SK-N-MC (cell line): ENCODE results near the gene TPP1.
A peak's percentile ranks its signal among the peaks of the same experiment; 100 is the strongest.

Source experiments
- EZH2 ChIP-seq: fragments of 200-600 bp; sonication (generic); IDR thresholded peaks from one replicate; pipeline ENCODE4 v1.6.1; 2017; ENCODE audit warnings: antibody characterized with exemption
- POLR2AphosphoS5 ChIP-seq: IDR thresholded peaks from 2 replicates; pipeline ENCODE4 v1.6.1; 2012; ENCODE audit warnings: mild to moderate bottlenecking, low read depth, low read length, borderline replicate concordance

DNA sequence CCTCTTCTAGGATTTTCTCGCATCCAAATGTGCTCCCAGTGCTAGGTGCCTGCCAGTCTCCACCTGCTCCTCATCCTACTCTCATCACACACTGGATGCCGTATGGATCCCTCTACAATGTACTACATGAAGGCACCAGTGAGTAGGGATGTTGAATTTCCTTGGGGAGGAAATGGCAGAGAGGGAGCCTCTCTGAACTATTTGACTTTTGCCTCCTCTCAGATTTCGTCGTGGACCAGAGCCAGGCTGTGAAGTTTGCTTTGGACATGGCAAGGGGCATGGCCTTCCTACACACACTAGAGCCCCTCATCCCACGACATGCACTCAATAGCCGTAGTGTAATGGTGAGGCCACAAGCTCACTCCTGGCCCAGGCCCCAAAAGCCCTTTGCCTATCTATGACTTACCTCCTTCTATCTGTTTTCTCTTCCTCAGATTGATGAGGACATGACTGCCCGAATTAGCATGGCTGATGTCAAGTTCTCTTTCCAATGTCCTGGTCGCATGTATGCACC lies 9.7 kb downstream of the TPP1 start:
- TF ChIP-seq POLR2AphosphoS5 (0 out of 2 replicates have a peak, but pooled peaks have one; percentile 5), EZH2 (no peak)
